ENCODE results near the gene DCAF15.

The DCAF15 gene

GRCh38 chr19:13995017-13995728 lies 42.9 kb downstream of the DCAF15 start:
- DNase-seq (ENCODE audit: low read depth): no peak

GRCh38 chr19:13995878-13996765 lies 43.8 kb downstream of the DCAF15 start:
- no peak for DNase-seq (ENCODE audit: low read depth)

GRCh38 chr19:13996928-13997630 lies 44.8 kb downstream of the DCAF15 start:
- no peak for DNase-seq (ENCODE audit: low read depth)

- no peak for DNase-seq (ENCODE audit: low read depth)
Measured at GRCh38 chr19:13997631-13997962, 45.3 kb downstream of the DCAF15 start.

- DNase-seq (ENCODE audit: low read depth): no peak
Measured at GRCh38 chr19:13998426-13998825, 46.1 kb downstream of the DCAF15 start.

- DNase-seq (ENCODE audit: low read depth): no peak
Measured at GRCh38 chr19:13999085-13999484, 46.8 kb downstream of the DCAF15 start.

- DNase-seq (ENCODE audit: low read depth): no peak
Measured at GRCh38 chr19:14000691-14001375, 48.5 kb downstream of the DCAF15 start.

- DNase-seq (ENCODE audit: low read depth): no peak
Measured at GRCh38 chr19:14002571-14003250, 50.4 kb downstream of the DCAF15 start.

GRCh38 chr19:14003251-14004055 lies 51.1 kb downstream of the DCAF15 start:
- no peak for DNase-seq (ENCODE audit: low read depth)

GRCh38 chr19:14004619-14005348 lies 52.5 kb downstream of the DCAF15 start:
- DNase-seq (ENCODE audit: low read depth): no peak

GRCh38 chr19:14005349-14006084 lies 53.2 kb downstream of the DCAF15 start:
- peak; percentile 69 for DNase-seq (ENCODE audit: low read depth)

GRCh38 chr19:14006085-14006765 lies 53.9 kb downstream of the DCAF15 start, which contains the start of gene RFX1:
TSS of gene RFX1 (minus strand) at chr19:14006320. CDS start at chr19:13993843, 12,477 bp downstream.
- DNase-seq (ENCODE audit: low read depth): peak; percentile 100

- no peak for DNase-seq (ENCODE audit: low read depth)
Measured at GRCh38 chr19:14006766-14007562, 54.7 kb downstream of the DCAF15 start.

All from fibroblast of the conjunctiva (primary cell).